MV-4-11 (cell line): ENCODE measurements around the gene TEAD1.
A peak's percentile ranks its signal among the peaks of the same experiment; 100 is the strongest.

ENCODE experiments used
- DNase-seq: peaks from one replicate; lab custom pipeline; 2025; lab: John Stamatoyannopoulos, UW

Gene TEAD1

DNA sequence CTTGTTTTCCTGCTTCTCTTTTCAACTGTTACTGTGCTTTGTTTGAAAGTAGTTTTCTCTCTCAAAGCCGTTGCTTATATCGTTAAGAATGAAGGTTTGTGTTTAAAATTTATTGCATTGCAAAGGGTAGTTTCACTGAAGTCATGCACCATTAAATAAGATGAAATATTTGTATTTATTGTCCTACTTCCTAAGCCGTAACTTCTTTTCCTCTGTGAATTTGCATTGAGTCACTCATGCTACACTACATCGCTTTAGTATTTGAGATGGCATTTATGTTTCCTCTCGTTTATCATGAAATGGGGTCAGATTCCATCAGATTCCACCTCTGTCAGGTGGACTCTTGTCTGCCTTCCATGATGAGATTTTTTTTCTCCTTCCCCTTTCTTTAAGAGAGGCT is 269.1 kb downstream of the TEAD1 start:
- no peak for DNase-seq

- no peak for DNase-seq
Measured at GRCh38 chr11:12944889-12945288, 270.7 kb downstream of the TEAD1 start.

GRCh38 chr11:12949453-12949852 is 275.2 kb downstream of the TEAD1 start:
- DNase-seq: no peak

DNA sequence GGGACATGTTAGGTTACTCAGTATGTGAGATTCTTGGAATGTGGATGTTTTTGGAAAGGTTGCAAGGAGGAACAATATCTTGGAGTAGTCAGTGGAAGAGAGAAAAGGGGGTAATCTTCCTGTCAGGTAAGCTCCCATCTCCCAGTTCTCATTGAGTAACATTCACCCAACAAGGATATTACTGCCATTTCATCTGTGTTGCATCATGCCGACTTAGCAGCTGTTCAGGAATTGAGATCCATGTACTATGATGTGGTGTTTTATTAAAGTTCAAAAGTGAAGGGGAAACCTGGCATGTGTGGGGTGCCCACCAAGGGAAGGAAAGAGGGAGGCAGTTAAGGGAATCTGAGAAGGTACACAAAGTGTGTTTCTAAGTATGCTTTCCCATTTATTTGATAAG is 276.4 kb downstream of the TEAD1 start:
- no peak for DNase-seq

GRCh38 chr11:12951376-12951775 is 277.2 kb downstream of the TEAD1 start:
- no peak for DNase-seq

GRCh38 chr11:12952094-12952493 is 277.9 kb downstream of the TEAD1 start:
- DNase-seq: no peak

GRCh38 chr11:12958986-12959385 is 284.8 kb downstream of the TEAD1 start:
- no peak for DNase-seq

- no peak for DNase-seq
Measured at GRCh38 chr11:12961615-12962014, 287.4 kb downstream of the TEAD1 start.

GRCh38 chr11:12962306-12962705 is 288.1 kb downstream of the TEAD1 start:
- peak; percentile 47 for DNase-seq

DNA sequence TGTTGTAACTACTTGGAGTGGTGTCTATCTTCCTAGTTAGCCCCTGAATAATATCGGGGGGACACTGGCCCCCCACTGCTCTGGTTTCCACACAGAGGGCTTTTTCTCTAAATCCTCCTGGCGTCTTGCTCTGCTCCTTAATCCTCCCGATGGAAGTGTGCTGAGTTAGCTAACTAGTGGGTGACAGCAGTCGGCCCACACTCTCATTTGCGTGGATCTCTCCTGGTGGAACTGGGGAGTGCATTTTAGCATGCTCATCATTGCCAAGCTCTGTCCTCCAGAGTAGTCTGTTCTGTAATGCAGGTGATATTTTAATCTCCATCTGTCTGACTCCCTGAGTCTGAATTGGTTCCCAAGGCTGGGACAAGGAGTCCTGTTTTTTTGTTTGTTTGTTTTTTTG is 288.8 kb downstream of the TEAD1 start:
- DNase-seq: no peak

DNA sequence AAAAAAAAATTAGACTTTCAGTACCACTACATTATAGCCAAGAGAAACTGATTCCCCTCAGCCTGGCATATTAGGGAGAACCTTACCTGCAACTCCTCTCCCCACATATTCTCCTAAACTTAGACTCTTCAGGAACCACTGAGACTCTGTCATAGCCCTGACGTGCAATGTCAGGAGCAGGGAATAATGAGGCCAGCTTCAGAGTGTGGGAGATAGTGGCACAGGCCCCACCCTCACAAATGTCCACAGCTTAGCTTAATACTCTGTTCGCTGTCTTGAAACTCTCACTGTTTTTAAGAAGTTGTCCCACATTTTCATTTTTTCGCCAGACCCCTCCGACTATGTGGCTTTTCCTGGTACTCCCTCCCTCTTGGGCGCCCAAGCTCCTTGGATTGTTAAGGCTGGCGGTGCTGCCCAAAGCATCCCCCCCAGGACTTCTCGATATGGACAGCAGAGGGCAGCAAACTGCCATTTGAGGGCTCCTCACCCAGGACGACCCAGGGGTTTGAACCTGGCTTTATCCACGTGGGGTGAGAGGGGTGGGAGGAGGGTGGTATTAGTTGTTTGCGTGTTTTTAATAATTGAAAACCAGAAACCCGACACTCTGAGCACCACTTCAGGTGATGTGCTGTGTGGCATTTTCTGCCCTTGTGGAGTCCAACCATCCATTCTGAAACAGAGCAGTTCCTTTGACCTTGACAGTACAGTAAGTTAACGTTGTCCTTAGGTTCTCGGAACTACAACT is 289.7 kb downstream of the TEAD1 start:
- DNase-seq: peak; percentile 30

- DNase-seq: no peak
Measured at GRCh38 chr11:12964650-12965049, 290.4 kb downstream of the TEAD1 start.

- no peak for DNase-seq
Measured at GRCh38 chr11:12966002-12966401, 291.8 kb downstream of the TEAD1 start.

GRCh38 chr11:12968101-12968500 is 293.9 kb downstream of the TEAD1 start:
- DNase-seq: no peak

GRCh38 chr11:12968826-12969225 is 294.6 kb downstream of the TEAD1 start:
- no peak for DNase-seq

DNA sequence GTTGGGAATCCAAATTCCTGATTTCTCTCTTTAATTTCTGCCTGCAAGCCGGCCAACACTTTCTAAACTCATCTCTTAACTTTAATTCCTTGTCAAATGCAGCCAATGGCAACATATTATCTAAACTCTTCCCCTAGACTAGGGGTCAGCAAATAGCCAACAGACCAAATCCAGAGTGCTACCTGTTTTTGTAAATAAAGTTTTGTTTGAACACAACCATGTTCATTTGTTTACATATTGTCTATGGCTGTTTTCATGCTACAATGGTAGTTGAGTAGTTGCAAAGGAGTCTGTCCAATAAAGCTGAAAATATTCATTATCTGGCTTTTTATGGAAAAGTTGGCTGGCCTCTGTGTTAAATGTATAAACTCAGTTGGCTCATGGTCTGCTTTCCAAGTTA is 297.7 kb downstream of the TEAD1 start:
- no peak for DNase-seq

- no peak for DNase-seq
Measured at GRCh38 chr11:12973528-12974181, 299.4 kb downstream of the TEAD1 start.

- peak; percentile 62 for DNase-seq
Measured at GRCh38 chr11:12975195-12975594, 301.0 kb downstream of the TEAD1 start.

DNA sequence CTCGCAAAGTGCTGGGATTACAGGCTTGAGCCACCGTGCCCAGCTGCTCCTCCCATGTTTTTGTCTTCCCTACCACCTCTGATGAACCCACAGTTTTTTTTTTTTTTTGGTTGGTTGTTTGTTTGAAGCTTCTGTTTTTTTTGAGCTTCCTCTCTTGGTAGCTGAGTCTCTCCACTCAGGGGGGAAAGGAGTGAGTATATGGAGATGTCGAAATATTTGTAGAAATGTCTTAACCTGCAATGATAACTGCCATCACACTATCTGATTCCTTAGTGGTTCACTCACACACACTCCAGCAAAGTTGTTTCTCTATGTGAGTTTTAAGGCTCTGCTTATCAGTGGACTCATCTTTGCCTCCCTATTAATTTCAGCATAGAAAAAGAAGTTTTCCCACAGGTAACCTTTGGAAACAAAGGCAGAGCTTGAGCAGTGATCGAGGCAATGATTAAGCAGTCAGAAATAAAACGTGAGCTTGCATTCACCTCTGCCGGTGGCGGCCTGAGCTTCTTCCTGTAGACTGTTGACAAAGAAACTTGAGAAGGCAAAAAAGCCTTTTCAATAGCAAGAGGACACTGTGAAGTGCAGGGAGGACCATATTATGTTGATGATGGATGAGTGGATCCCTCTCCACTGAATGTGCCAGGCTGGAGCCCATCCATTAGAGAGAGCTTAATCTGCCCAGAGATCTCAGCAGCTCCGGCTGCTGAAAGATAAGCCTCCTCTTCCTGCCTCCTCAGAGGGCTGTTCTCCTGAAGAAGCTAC is 305.9 kb downstream of the TEAD1 start:
- peak; percentile 55 for DNase-seq

DNA sequence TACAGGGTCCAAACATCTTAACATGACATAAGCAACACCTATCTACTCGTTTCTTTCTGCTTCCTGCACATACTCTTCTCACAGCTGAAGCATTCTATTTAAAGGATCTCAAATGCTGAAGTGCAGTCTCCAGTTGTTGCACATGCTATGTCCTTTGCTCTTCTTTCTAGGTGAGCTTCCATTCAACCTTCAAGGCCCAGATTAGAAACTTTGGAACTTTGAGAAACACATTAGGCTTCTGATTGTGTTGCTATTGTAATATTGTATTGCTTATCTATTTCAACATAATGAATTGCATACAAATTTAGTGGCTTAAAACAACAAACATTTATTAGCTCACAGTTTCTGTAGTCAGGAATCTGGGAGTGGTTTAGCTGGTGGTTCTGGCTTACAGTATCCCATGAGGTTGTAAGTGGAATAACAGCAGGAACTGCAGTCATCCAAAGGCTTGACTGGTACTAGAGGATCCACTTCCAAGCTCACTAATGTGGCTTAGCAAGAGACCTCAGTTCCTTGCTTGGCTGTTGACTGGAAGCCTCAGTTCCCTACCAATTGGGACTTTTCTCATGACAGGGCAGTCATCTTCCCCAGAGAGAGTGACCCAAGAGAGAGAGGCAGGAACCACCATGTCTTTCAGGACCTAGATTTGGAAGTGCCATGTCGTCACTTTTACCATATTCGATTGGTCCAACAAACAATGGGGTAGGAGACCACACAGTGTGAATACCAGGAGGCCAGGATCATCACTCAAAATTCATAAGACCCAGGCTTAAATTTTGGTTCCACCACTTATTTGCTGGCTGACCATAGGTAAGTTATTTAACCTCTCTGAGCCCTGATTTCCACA is 307.7 kb downstream of the TEAD1 start:
- DNase-seq: no peak

GRCh38 chr11:12983336-12983735 is 309.1 kb downstream of the TEAD1 start:
- no peak for DNase-seq
